GM21515 (cell line): Measurements from ENCODE around the gene TRAPPC11.

ENCODE experiments used
- ATAC-seq: cut with Tn5 transposase; IDR thresholded peaks from one replicate; pipeline ENCODE4 v1.9.1; 2021; ENCODE audit not compliant: unreplicated experiment

The TRAPPC11 gene

GRCh38 chr4:183757060-183757459 lies 98.0 kb downstream of the TRAPPC11 start:
- no peak for ATAC-seq

DNA sequence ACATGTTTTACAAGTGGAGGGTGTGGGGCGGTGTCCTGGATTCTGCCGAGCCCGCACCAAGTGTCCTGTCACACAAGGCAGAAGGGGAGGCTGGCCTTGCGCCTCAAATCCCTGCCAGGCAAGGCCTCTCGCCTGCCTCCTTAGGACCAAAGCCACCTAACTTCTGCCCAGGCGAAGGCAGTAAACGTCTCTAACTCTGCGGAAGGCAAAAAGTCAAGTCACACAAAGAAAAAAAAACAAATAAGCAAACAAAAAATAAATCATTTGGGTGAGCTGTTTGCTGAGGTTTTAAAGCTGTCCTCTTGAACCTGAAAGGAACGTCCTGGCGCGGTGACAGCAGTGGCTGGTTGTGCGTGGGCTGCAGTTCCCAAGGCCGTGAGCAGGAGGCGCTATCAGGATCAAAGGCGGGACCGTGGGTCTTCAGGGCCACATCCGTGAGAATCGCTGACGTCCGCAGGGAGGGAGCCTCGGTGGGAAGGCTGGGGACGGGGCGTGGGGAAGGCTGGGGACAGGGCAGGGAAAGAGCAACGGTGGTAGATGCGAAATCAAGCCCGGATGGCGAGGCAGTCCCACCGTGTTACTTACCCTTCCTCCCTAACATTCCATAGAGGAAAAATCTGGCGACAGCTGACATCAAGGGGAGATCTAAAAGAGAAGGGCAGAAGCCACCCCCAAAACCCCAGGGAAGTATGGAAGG lies 99.1 kb downstream of the TRAPPC11 start:
- ATAC-seq, result no peak

GRCh38 chr4:183758758-183759447 lies 99.8 kb downstream of the TRAPPC11 start:
- no peak for ATAC-seq

DNA sequence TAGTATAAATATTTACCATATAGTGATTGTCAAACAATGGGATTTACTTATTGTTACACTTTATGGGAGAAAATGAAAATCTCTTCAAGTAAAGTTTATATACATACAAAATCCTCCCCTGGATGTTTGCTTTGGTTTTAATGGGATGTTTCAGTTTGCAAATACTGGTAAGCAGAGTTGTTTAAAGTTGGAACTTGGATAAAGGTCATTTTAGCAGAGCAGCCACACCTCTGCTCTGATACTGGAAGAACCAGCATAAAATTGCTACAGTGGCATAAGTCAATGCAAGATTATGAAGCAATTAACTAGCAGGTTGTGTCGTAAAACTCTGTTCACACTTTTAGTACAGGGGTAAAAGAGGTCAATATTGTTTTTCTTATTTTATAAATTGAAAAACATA lies 101.2 kb downstream of the TRAPPC11 start:
- ATAC-seq, result no peak
